Stimulated activated CD4-positive, alpha-beta T cell treated with anti-CD3 and anti-CD28 coated beads, Interleukin-12 subunit alpha, Interleukin-12 subunit beta, amount 100 ng/mL, for 24 hours (primary cell): Measurements from ENCODE around the gene MSANTD2.
A peak's percentile ranks its signal among the peaks of the same experiment; 100 is the strongest.

Experiments used
- DNase-seq, 2 experiments: peaks; one replicate each; pipeline ENCODE4 v3.0.0-alpha.2; 2020; ENCODE audit warnings: low read depth in 2 of 2

Gene MSANTD2

DNA sequence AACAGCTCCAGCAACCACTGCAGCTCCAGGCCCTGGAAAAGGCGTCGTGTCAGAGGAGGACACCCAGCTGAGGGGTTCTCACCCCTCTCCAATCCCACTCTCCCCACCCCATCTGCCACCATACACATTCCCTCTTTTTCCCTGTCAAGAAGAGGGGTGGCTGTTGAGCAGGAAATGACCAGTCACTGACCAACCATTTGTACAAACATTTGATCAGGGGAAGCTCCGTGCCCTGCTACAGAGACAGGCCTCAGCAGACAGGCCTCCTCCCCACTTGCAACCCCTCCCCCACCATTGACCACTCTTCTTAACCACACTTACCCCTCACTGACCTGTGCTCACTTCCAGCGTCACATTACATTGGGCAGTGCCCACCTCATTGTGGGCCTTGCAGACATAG is 45.9 kb downstream of the MSANTD2 start:
- no peak for DNase-seq

GRCh38 chr11:124753624-124754023 is 46.6 kb downstream of the MSANTD2 start:
- no peak for DNase-seq

DNA sequence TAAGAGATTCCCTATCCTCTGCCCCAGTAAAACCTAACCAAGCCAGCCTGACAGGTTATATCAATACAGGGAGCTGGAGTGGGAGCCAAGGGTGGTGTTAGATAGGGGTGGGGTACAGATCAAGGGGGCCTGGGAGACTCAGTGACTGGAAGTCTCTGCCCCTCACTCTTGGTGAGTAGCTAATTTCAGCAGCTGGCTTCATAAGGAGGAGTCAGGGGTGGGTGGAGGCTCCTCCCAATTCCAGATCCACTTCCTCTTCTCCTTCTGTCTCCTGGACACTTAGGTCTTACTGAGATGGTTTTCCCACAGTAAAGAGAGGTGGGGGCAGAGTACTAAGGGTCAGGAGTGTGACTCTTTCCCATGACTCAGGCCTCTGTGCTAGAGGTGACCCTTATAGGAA is 47.0 kb downstream of the MSANTD2 start:
- DNase-seq, result no peak

DNA sequence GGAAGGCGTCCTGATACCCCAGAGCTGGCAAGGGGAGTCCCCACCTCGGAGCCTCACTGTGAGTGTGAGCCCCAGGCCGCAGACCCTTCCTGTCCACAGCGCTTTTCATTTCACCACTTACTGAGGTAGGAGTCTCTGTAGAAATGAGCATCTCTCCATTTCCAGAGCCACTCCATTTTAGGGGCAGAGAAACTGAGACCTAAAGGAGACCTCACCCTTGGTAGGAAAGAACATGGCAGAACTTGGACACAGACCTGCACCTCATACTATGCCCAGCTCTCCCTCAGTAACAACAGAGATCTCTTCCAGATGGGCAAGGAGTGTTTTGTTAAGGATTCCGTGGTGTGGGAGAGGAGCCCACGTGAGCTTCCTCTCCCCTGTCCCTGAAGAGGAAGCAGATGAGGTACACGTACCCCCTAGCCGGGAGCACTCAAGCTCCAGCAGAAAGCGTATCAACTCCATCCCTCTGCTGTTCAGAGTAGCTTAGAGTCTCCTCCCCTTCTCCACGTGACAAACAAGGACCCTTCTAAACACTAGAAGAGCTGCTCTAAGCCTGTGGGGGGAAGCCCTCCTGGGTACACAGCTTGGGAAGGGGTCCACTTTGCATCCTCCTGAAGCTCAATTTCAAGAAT is 47.6 kb downstream of the MSANTD2 start:
- DNase-seq, result no peak

DNA sequence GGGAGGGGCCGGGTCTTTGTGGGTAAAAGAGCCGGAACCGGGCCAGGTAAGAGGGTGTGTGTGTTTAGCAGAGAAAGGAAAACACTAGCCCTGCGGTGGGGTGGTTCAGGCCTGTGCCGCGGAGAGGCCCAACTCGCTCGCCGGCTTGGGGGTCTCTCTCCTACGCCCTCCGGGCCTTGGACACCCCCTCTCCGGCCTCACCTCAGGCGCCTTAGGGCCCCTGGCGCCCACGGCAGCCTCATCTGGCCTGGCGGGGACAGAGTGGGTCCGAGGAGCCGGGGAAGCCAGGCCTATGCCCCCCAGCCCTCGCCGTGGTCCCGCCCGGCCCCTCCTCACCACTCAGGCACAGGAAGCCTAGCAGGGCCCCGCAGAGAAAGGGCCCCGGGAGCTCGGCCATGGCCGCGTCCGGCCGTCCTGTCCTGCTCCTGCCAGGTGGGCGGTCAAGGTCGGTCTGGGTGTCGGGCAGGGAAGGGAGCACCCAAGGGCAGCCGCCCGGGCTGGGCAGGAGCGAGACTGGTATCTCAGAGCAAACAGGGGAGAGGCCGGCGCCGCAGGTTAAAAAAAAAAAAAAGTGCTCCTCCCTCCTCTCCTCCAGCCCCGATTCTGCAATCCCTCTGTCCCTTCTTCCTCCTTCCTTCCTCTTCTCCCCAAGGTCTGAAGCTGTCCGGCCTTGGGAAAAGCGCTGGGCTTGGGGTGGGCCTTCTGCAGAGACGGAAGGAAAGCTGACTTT is 48.3 kb downstream of the MSANTD2 start, which contains the start of gene VSIG2:
Gene VSIG2, minus strand, starts transcription at position 515 of the 730 bp plus-strand sequence. Its CDS starts 118 bp downstream, at position 397.
- no peak for DNase-seq

- DNase-seq, result no peak
Observed at GRCh38 chr11:124751391-124751740, 48.8 kb downstream of the MSANTD2 start.

- DNase-seq, result no peak
Observed at GRCh38 chr11:124749912-124750311, 50.3 kb downstream of the MSANTD2 start.

DNA sequence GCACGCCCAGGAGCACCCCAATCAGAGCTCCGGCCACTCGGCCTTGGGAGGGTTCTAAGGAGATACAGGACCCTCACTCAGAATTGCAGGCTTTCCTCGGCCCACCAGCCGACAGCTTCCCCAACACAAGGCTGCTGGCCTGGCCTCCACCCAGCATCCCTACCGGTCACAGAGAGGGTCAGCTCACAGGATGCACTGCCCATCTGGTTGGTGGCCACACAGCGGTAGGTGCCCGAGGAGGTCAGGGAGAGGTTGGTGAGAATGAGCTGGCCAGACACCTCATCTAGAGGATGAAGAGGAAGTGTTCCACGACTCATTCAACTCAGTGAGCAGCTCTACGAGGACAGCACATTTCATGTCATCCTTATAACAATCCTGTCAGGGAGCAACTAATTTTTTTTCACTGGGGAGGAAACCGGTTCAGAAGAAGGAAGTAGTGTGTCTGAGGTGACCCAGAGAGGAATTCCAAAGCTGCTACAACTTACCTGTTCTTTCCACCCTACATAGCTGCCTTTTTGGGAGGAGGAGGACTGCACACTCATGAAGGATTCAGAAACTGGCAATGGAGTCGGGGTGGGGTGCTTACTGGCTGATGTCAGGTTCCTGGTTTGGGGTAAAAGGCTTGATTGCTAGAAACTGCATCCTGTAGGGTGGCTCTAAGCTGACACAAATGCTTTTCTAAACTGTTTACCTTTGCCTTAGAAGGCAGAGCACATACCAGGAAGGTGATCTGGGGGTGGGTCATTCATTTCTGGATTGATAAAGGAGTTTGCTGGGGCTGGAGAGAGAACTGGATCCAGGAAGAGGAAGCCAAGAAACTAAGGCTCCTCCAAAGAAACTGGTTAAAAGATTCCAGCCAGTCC is 51.5 kb downstream of the MSANTD2 start:
- DNase-seq, result no peak

GRCh38 chr11:124748100-124748418 is 52.1 kb downstream of the MSANTD2 start:
- DNase-seq, result no peak

DNA sequence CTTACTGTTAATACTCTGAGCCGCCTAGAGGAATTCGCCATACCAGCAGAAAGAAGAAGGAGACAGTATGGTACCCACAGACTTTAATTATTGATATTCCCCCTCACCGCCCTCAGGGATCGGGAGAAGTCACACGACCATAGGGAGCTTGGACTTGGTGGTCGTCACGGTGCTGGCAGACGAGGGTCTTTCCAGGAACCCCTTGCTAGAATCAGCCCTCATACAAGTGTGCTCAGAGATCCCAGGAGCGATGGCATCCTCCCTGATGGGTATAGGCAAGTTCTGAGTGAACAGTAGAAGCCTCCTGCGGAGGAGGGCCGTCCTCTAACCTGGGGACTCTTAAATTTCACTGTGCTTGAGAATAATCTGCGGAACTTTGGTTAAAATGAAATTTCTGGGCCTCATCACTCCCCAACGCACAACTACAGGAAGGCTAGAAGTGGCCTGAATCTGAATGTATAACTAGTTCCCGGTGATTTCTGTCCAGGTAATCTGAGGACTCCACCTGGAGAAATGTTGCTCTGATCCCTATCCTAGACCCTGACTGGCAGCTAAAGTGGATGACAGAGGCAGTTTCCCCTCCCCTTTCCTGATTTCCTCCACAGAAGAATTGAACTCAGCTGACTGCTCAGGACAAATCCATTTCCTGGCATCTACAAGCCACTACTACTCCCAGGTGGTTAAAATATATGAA is 52.7 kb downstream of the MSANTD2 start:
- DNase-seq, result no peak

GRCh38 chr11:124746621-124747243 is 53.5 kb downstream of the MSANTD2 start:
- peak in 1 of 2 experiments; percentile 76 for DNase-seq

DNA sequence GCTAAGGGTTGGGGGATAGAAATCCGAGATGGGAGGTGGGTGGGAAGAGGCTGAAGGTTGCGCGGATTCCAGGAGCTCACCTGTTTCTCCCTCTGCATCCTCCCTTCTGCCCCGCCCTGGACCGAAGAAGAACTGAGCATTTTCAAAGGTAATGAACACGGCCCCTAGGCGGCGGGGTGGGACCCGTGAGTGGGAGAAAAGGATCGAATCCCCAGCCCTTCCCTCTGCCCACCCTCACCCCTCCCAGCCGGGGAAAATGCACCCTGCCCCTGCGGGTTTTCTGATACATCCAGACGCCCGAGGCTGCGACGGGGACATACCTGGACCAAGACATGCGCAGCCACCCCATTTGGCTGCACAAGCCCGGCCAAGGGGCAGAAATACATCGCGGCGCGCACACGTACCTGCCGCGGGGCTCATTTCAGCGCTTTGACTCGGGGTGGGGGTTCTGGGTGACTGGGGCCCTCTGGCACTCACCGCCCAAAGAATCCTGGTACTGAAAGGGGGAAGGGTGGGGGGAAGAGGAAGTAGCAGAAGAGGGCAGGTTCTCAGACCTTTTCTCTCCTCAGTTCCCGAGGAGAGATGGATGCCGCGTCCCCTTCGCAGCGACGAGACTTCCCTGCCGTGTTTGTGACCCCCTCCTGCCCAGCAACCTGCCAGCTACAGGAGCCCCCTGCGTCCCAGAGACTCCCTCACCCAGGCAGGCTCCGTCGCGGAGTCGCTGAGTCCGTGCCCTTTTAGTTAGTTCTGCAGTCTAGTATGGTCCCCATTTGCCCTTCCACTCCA is 54.2 kb downstream of the MSANTD2 start:
- peak in 1 of 2 experiments; percentile 41 for DNase-seq

- no peak for DNase-seq
Observed at GRCh38 chr11:124745270-124745834, 54.9 kb downstream of the MSANTD2 start.

GRCh38 chr11:124743050-124743449 is 57.2 kb downstream of the MSANTD2 start:
- no peak for DNase-seq

GRCh38 chr11:124742555-124742954 is 57.7 kb downstream of the MSANTD2 start:
- no peak for DNase-seq

GRCh38 chr11:124740277-124740882 is 59.8 kb downstream of the MSANTD2 start:
- peak in 1 of 2 experiments; percentile 61 for DNase-seq

GRCh38 chr11:124739479-124740276 is 60.5 kb downstream of the MSANTD2 start, which contains the start of gene NRGN:
Gene NRGN, plus strand, starts transcription at chr11:124739942. Its CDS starts 143 bp downstream, at chr11:124740085.
- peak; percentile 67 to 83 for DNase-seq

GRCh38 chr11:124738713-124739478 is 61.3 kb downstream of the MSANTD2 start:
- no peak for DNase-seq
